Tibial nerve (tissue), 4 donors: ENCODE results near the gene CDH13. TPM values are rescaled to one million over a fixed set of nuclear protein-coding genes. Genes with fewer than 3 reads are reported as not detected.

Experiments used
- DNase-seq, 2 donors: peaks; one replicate each; pipeline ENCODE4 v3.0.0-alpha.2; 2019; ENCODE audit warnings: low spot score in 2 of 2
- H3K27ac ChIP-seq, 4 donors: fragments of 200-600 bp; sonication (generic) in 3 of 4; one replicate each; pipeline ENCODE4 v1.5.1; 2017 to 2019; ENCODE audit warnings: mild to moderate bottlenecking in 1 of 4
- H3K27me3 ChIP-seq, 2 donors: fragments of 200-600 bp; sonication (generic) in 1 of 2; one replicate each; pipeline versions ENCODE4 v1.5.1 to v1.6.0; 2017 to 2019
- H3K36me3 ChIP-seq, 3 donors: fragments of 200-600 bp; sonication (generic); one replicate each; pipeline ENCODE4 v1.5.1; 2018 to 2019
- H3K4me1 ChIP-seq, 4 donors: fragments of 200-600 bp; sonication (generic) in 3 of 4; one replicate each; pipeline ENCODE4 v1.5.1; 2017 to 2019
- H3K4me3 ChIP-seq, 4 donors: fragments of 200-600 bp; sonication (generic) in 3 of 4; one replicate each; pipeline ENCODE4 v1.5.1; 2017 to 2019; ENCODE audit warnings: mild to moderate bottlenecking in 1 of 4, moderate library complexity in 1 of 4
- H3K9me3 ChIP-seq, 4 donors: fragments of 200-600 bp; sonication (generic) in 3 of 4; one replicate each; pipeline ENCODE4 v1.5.1; 2017 to 2019
- EP300 ChIP-seq, 2 donors: sonication (generic); formaldehyde crosslinking; IDR thresholded peaks; one replicate each; pipeline ENCODE4 v1.6.1; 2017; ENCODE audit warnings: antibody characterized with exemption in 2 of 2, mild to moderate bottlenecking in 1 of 2
- POLR2A ChIP-seq, 2 donors: fragments of 450-650 bp; IDR thresholded peaks; one replicate each; pipeline ENCODE4 v1.6.1; 2017; ENCODE audit warnings: antibody characterized with exemption in 2 of 2, mild to moderate bottlenecking in 2 of 2, moderate library complexity in 2 of 2
- WGBS, 2 donors: methylation state at CpG; one replicate each; pipeline ENCODE4 v1.1.5; 2018; 5-methylcytosine and 5-hydroxymethylcytosine counted together
- total RNA-seq, 4 donors: library from RNA; depleted of rRNA; stranded (reverse); fragments of >200 nt; gene quantifications; one replicate each; pipeline ENCODE4 v1.1.0, GENCODE V29; 2016
- TF ChIP-seq, protein P1 (sequence below), 5 experiments: fragments of 200-600 bp in 3 of 5; fragments of 450-650 bp in 2 of 5; sonication (generic) in 3 of 5; IDR thresholded peaks; one replicate each; pipeline ENCODE4 v1.5.1; 2016 to 2019; ENCODE audit warnings: antibody characterized with exemption in 5 of 5, mild to moderate bottlenecking in 3 of 5, moderate library complexity in 2 of 5

CDH13 gene
- total RNA-seq, 4 donors from 2014 or later, result 4.1 to 14.4 (median 5.8) TPM

DNA sequence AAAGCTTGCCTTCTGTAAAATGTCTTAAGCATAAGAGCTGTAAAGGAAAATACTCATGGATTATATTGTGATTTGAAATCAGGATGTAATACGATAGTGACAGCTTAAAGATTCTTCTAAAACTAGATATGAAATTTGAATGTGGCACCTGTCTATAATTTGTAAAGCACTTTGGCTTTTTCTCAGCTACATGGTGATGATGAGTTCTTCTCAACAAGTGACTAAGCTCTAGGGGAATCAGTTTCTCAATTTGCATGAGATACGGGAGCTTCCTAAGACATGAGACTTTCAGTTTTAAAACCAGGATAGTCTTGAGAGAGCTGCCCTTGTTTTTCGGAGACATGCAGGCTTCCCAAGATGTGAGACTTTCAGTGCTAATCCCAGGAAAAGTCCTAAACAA is 439.2 kb downstream of the CDH13 start:
- DNase-seq, result no peak

GRCh38 chr16:83066881-83067280 is 440.1 kb downstream of the CDH13 start:
- H3K27me3 ChIP-seq, result no peaks in the 10 kb centered on the region
- H3K4me1 ChIP-seq, result no peaks in the 10 kb centered on the region

More for the DNA sequence above, 439.2 kb downstream of the CDH13 start:
- TF ChIP-seq EP300 (IDR thresholded peaks at IDR 0.05), result no peak
- TF ChIP-seq POLR2A (IDR thresholded peaks at IDR 0.05), result no peak
- TF ChIP-seq, protein P1, sequence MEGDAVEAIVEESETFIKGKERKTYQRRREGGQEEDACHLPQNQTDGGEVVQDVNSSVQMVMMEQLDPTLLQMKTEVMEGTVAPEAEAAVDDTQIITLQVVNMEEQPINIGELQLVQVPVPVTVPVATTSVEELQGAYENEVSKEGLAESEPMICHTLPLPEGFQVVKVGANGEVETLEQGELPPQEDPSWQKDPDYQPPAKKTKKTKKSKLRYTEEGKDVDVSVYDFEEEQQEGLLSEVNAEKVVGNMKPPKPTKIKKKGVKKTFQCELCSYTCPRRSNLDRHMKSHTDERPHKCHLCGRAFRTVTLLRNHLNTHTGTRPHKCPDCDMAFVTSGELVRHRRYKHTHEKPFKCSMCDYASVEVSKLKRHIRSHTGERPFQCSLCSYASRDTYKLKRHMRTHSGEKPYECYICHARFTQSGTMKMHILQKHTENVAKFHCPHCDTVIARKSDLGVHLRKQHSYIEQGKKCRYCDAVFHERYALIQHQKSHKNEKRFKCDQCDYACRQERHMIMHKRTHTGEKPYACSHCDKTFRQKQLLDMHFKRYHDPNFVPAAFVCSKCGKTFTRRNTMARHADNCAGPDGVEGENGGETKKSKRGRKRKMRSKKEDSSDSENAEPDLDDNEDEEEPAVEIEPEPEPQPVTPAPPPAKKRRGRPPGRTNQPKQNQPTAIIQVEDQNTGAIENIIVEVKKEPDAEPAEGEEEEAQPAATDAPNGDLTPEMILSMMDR (IDR thresholded peaks at IDR 0.05), result no peak
- no peaks in the 10 kb centered on the region for H3K36me3 ChIP-seq
- no peaks in the 10 kb centered on the region for H3K27me3 ChIP-seq
- H3K4me3 ChIP-seq, result no peak overlapping the region
- WGBS, 2 donors, result 85 to 94% methylated on average over 3 of the region's 3 CpGs
- no peak overlapping the region for H3K27ac ChIP-seq
- H3K4me1 ChIP-seq, result no peaks in the 10 kb centered on the region
- no peaks in the 10 kb centered on the region for H3K9me3 ChIP-seq

GRCh38 chr16:83068686-83069085 is 441.9 kb downstream of the CDH13 start:
- H3K4me1 ChIP-seq, result no peaks in the 10 kb centered on the region
- no peaks in the 10 kb centered on the region for H3K9me3 ChIP-seq
- no peaks in the 10 kb centered on the region for H3K36me3 ChIP-seq
- no peak for TF ChIP-seq EP300 (IDR thresholded peaks at IDR 0.05)
- TF ChIP-seq POLR2A (IDR thresholded peaks at IDR 0.05), result no peak
- TF ChIP-seq, protein P1 (IDR thresholded peaks at IDR 0.05), result peak in 1 of 5 experiments; percentile 10
- H3K27me3 ChIP-seq, result no peaks in the 10 kb centered on the region
- DNase-seq, result no peak
- WGBS, 2 donors, result 0 to 9% methylated on average over 1 of the region's 1 CpG
- H3K27ac ChIP-seq, result no peak overlapping the region
- no peak overlapping the region for H3K4me3 ChIP-seq

More at GRCh38 chr16:83066881-83067280, 440.1 kb downstream of the CDH13 start:
- Histone ChIP-seq H3K27ac (no peak overlapping the region), H3K4me3 (no peak overlapping the region), H3K36me3 (no peaks in the 10 kb centered on the region), H3K9me3 (no peaks in the 10 kb centered on the region)
- TF ChIP-seq POLR2A (IDR thresholded peaks at IDR 0.05) (no peak), EP300 (IDR thresholded peaks at IDR 0.05) (no peak)
- TF ChIP-seq, protein P1 (IDR thresholded peaks at IDR 0.05), result no peak
- no peak for DNase-seq
- 88 to 94% methylated on average over 2 of the region's 2 CpGs for WGBS, 2 donors

DNA sequence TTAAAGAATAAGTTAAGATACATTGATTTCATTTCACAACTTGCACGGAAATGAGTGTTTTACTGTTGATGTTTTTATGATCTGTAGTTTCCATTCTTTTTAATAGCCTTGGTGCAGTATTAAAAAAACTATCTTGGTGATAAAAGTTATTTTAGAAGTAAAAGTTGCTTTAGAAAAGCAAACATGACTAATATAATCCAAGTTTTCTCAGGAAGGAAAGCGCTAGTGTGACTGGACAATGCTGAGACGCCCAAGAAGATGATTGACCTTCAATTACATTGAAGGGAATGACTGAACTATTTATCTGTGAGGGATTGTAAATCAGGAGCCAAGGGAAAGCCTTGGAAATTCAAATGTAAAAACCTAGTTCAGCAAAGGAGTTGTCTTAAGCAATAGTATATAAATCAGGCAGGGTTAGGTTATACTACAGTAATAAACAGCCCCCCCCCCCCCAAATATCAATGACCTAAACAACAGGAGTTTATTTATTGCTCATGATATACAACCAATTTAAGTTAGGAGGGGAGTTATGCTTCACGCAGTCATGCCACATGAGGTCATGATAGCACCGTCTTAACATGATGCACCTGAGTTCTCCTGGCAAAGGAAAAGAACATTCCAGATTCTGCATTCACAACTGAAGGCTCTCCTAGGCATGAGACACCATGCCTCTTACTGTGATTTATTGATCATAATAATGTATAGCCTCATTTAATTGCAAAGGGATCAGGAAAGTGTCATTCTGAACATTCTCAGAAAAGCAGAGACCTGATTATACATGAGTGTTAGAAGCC is 443.8 kb downstream of the CDH13 start:
- Histone ChIP-seq H3K9me3 (no peaks in the 10 kb centered on the region), H3K4me1 (no peaks in the 10 kb centered on the region), H3K36me3 (no peaks in the 10 kb centered on the region), H3K27me3 (no peaks in the 10 kb centered on the region), H3K27ac (no peak overlapping the region), H3K4me3 (no peak overlapping the region)
- TF ChIP-seq POLR2A (IDR thresholded peaks at IDR 0.05) (no peak), EP300 (IDR thresholded peaks at IDR 0.05) (no peak)
- TF ChIP-seq, protein P1 (IDR thresholded peaks at IDR 0.05), result no peak
- no peak for DNase-seq
- WGBS, 2 donors, result 59 to 63% methylated on average over 5 of the region's 5 CpGs

DNA sequence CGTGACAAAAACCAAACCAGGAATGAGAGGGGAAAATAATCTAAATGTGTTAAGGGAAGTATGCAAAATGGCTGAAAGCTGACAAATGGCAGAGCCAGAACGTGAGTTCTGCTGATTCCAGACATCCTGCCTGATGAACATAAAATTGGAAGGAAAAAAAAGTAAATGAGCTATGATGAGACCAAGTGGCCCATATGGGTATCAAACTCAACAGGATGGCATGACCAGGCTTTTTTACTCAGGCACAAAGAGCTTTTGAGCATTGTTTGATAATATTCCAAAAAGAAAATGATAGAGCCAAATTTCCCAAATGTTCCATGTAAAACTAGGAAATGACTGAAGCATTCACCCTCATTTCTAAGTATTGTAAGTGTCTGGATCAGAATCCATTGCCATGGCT is 449.2 kb downstream of the CDH13 start:
- WGBS, 2 donors, result 58 to 67% methylated on average over 2 of the region's 2 CpGs
- no peaks in the 10 kb centered on the region for H3K9me3 ChIP-seq

More for the DNA sequence above, 449.2 kb downstream of the CDH13 start:
- no peak overlapping the region for H3K4me3 ChIP-seq
- H3K27me3 ChIP-seq, result no peaks in the 10 kb centered on the region
- no peaks in the 10 kb centered on the region for H3K4me1 ChIP-seq
- TF ChIP-seq EP300 (IDR thresholded peaks at IDR 0.05) (no peak), POLR2A (IDR thresholded peaks at IDR 0.05) (no peak)
- TF ChIP-seq, protein P1 (IDR thresholded peaks at IDR 0.05), result no peak
- no peak overlapping the region for H3K27ac ChIP-seq
- no peaks in the 10 kb centered on the region for H3K36me3 ChIP-seq
- no peak for DNase-seq
